Ramos (cell line): ENCODE measurements around the gene LIF.

Experiments used
- in situ Hi-C: fragments of 300-500 bp; cut with MboI; formaldehyde crosslinking; loops from one replicate; pipeline ENCODE4 v1.14.3; 2022; ENCODE audit warnings: low sequenced_read_pairs; ENCODE audit not compliant: unreplicated experiment

Gene LIF

DNA sequence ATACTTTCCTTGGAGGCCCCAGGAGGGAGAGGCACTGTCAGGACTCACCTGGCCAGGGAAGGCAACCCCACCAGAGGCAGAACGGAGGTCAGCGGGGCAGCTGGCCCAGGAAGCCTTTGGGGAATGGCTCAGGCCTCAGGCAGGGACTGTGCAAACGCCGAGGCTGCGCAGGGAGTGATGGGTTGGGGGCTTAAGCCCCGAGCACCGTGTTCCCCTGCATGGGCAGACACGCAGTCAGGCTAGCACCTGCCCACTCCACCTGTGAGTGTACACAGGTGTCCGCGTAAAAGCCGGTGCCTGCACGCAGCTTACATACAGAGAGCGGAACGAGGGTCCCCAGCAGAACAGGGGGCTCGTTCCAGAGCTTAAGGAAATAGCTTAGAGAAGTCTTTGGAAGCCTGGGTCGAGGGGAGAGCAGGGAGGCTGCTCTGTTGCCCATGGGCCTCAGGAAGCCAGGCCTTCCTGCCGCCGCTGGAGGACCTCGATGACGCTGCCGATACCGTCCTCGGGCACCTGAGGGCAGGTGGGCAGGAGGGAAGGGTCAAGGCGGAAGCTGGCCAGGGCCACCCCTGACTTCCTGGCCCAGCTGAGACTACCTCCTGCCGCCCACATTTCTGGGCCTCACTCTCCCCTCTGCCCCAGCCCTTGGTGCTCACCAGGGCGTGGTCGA lies 38.8 kb upstream of the LIF start:
- in situ Hi-C loops: loop anchor here (5.0 to 10.0 kb wide), 3 partner anchors 102 to 199 kb away; partner anchors contain the start of gene RNF215

GRCh38 chr22:30284666-30285065 lies 38.1 kb upstream of the LIF start:
- in situ Hi-C loops: loop anchor here (5.0 to 10.0 kb wide), 3 partner anchors 103 to 200 kb away; partner anchors contain the start of gene RNF215

DNA sequence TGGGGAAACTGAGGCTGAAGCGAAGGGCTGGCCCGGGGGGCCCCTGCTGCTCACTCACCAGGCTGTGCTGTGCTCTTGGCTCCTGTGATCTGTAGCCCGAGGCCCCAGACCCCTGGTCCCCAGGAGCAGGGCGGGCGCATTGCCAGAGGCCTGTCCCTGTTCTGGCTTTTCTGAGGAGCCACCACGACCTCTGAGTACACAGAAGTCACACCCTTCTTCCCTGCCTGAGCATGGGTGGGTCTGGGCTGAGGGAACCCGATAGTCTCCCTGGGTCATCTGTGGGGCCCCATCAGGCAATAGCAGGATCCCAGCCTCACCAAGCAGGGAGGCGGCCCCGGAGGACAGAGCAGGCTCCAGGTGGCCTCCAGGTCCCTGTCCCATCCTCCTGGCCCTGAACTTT lies 37.6 kb upstream of the LIF start:
- in situ Hi-C loops: loop anchor here (10.0 kb wide), 2 partner anchors 179 to 201 kb away; no protein-coding TSS in a partner anchor

GRCh38 chr22:30283342-30283741 lies 36.8 kb upstream of the LIF start:
- in situ Hi-C loops: loop anchor here (10.0 kb wide), 2 partner anchors 179 to 201 kb away; no protein-coding TSS in a partner anchor

GRCh38 chr22:30282616-30283046 lies 36.1 kb upstream of the LIF start:
- in situ Hi-C loops: loop anchor here (10.0 kb wide), 2 partner anchors 178 to 202 kb away; no protein-coding TSS in a partner anchor

DNA sequence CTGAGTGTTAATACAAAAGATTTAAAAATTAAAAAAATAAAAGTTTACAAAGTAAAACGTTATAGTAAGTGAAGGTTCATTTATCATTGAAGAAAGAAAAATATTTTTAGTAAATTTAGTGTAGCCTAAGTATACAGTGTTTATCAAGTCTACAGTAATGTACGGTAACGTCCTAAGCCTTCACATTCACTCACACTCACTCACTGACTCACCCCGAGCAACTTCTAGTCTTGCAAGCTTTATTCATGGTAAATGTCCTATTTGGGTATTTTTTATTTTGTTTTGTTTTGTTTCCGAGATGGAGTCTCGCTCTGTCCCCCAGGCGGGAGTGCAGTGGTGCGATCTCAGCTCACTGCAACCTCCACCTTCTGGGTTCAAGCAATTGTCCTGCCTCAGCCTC lies 33.9 kb upstream of the LIF start:
- in situ Hi-C loops: loop anchor here (10.0 kb wide), 2 partner anchors 176 to 204 kb away; no protein-coding TSS in a partner anchor

GRCh38 chr22:30279932-30280331 lies 33.4 kb upstream of the LIF start:
- in situ Hi-C loops: loop anchor here (10.0 kb wide), 2 partner anchors 175 to 205 kb away; no protein-coding TSS in a partner anchor

- in situ Hi-C loops: no loop called here
Observed at GRCh38 chr22:30279046-30279788, 32.7 kb upstream of the LIF start.

GRCh38 chr22:30277547-30278344 lies 31.2 kb upstream of the LIF start:
- in situ Hi-C loops: no loop called here

- in situ Hi-C loops: no loop called here
Observed at GRCh38 chr22:30276039-30276438, 29.5 kb upstream of the LIF start.

DNA sequence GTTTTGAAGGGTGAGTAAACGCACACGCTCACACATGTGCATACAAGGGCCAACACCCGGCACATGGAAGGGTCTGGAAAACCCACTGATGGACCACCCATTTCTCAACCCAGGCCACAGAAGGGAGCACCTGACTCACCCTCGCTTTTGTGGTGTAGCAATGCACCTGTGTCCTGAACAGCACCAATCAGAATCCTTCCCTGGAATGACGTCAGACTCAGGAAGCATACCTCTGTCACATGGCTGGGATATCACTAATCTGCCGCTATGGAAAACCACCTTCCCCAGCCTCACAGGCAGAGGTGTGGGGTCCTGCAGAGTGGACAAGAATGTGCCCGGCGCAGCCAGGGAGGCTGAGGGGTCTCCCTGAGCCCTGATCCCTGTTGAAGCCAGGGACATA lies 29.1 kb upstream of the LIF start:
- in situ Hi-C loops: no loop called here

DNA sequence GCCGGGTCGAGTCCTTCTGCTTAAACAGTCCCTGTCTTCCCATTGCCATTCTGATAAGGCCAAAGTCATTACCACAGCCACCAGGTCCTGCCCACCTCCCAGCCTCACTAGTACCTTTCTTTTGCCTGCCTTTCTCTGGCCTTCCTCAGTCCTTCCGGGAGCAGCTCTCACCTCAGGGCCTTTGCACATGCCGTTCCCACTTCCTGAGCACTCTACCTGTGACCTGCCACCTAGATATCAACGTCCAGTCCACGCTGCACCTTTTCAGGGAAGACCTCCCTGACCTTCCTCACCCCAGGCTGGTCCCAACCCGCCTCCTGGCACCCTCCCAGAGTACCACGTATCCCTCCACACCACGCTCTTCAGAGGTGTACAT lies 27.9 kb upstream of the LIF start:
- in situ Hi-C loops: no loop called here

- in situ Hi-C loops: no loop called here
Observed at GRCh38 chr22:30273711-30274436, 27.3 kb upstream of the LIF start.

DNA sequence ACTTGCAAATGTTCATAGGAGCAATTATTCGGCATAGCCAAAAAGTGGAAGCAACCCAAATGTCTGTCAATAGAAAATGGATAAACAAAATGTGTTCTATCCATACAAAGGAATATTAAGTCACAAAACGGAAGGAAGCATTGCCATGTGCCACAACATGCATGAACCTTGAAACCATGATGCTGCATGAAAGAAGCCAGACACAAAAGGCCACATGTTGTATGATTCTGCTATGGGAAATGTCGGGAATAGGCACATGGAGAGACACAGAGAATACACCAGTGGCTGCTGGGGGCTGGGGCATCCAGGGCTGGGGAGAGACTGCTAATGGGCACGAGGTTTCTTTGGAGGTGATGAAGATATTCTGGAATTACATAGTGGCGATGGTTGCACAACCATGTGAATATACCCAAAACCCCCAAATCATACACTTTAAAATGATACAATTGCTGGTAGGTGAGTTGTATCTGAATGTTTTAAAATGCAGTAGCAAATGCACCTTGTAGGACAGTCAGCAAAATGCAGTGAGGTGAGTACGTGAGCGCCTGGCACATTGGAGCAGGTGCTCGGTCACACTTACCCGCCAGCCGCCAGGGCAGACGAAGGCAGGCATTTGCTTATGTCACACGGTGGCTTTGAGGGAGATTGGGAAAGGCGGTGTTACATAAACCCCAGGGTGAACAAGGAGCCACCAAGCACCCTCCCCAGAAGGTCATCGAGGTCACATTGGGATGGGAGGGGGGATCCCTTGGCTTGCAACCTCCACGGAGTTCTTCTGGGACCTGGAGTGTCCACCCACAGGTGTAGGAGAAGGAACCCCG lies 26.4 kb upstream of the LIF start:
- in situ Hi-C loops: no loop called here

DNA sequence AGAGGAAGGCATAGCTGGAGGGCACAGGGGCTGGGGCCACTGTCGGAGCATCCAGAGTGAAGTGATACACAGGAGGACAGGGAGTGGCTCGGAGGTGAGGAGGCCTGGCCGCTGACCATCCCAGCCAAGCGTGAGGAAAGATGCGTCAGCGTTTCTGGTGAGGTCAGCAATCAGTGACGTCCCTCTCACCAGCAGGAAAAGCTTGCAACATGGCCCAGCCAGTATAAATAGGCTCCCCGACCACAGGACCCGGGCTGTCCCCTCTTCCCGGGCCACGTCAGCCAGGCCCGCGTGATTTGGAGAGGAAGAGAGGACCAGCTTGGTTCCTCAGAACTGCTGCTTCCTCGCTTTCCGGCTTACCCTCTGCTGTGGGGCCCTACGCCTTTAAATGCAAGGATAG lies 24.3 kb upstream of the LIF start:
- in situ Hi-C loops: no loop called here

DNA sequence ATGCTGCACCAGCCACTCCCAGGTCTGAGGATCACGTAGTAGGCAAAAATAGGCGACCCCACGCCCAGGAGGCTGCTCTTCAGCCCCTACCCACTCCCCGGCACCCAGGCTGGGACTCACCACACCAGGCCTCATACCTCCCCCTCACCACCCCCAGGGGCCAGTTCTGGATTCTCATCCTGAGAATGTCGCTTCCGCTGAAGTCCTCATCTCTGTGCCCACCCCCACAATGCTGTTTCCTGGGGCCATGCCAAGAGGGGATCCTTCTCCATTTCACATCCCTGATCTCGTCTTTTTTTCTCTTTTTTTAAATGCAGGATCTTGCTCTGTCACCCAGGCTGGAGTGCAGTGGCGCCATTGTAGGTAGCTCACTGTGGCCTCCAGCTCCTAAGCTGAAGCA lies 21.8 kb upstream of the LIF start:
- in situ Hi-C loops: no loop called here

DNA sequence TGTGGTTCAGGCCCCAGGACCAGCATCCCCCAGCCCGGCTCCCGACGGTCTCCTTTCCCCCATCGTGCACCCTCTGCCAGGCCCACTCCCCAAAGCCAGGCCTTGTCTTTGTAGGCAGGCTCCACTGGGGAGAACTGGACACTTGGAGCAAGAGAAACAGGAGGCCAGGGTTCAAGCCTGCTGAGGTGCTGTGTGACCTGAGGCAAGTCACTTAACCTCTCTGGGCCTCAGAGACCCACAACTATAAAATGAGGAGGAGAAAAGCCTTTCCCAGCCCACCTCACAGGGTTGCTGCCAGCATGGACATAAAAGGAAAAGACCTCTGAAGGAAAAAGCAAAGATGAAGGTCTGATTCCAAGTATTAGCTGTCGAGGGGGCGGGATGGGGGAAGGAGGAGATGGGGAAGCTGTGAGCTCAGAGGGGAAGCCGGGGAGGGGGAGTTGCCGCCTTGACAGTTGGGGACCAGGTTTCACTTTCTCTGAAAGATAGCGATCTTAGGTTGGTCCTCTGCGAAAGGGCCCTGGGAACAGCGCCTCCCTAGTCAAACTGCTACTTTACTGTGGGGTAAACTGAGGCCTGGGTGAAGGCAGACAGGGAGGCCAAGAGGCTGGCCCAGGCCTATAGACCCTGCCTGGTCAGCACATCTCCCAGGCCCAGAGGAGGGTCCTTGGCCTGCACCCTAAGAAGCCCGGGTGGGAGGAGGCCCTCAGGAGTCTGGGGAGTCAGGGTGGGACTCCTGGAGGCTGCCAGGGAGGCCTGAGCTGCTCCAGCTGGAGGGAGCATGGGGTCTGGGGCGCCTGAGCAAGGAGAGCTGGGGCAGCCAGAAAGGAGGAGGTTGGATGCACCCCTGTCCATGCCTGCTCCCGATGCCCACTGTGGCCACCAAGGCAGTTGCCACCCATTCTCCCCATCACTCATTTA lies 21.1 kb upstream of the LIF start:
- in situ Hi-C loops: no loop called here
